ENCODE data around the gene ANKRD23. TPM values are rescaled to one million over a fixed set of nuclear protein-coding genes. Genes with fewer than 3 reads are reported as not detected.
A peak's percentile ranks its signal among the peaks of the same experiment; 100 is the strongest.

ANKRD23 gene
- total and polyA plus RNA-seq, 2 of the 13 experiments (the other 11 are each of a cell fraction or from before 2014, with no cell fraction given): 1.5 to 1.6 TPM

DNA sequence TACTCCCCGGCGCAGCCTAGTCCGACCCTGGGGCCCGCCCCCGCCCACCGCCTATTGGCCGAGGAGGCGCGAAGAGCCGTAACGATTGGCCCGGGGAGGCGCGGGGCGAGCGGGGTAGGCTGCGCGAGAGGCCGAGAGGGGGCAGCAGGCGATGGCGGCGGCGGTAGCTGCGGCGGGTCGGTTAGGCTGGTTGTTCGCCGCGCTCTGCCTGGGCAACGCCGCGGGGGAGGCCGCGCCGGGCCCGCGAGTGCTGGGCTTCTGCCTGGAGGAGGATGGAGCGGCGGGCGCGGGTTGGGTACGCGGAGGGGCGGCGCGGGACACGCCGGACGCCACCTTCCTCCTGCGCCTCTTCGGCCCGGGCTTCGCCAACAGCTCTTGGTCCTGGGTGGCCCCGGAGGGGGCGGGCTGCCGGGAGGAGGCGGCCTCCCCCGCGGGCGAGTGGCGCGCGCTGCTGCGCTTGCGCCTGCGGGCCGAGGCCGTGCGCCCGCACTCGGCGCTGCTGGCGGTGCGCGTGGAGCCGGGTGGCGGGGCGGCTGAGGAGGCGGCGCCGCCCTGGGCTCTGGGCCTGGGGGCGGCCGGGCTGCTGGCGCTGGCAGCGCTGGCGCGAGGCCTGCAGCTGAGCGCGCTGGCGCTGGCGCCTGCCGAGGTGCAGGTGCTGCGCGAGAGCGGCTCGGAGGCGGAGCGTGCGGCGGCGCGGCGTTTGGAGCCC is 27.5 kb downstream of the ANKRD23 start, which contains the start of gene CNNM3 (continued):
- TF ChIP-seq, protein P1, sequence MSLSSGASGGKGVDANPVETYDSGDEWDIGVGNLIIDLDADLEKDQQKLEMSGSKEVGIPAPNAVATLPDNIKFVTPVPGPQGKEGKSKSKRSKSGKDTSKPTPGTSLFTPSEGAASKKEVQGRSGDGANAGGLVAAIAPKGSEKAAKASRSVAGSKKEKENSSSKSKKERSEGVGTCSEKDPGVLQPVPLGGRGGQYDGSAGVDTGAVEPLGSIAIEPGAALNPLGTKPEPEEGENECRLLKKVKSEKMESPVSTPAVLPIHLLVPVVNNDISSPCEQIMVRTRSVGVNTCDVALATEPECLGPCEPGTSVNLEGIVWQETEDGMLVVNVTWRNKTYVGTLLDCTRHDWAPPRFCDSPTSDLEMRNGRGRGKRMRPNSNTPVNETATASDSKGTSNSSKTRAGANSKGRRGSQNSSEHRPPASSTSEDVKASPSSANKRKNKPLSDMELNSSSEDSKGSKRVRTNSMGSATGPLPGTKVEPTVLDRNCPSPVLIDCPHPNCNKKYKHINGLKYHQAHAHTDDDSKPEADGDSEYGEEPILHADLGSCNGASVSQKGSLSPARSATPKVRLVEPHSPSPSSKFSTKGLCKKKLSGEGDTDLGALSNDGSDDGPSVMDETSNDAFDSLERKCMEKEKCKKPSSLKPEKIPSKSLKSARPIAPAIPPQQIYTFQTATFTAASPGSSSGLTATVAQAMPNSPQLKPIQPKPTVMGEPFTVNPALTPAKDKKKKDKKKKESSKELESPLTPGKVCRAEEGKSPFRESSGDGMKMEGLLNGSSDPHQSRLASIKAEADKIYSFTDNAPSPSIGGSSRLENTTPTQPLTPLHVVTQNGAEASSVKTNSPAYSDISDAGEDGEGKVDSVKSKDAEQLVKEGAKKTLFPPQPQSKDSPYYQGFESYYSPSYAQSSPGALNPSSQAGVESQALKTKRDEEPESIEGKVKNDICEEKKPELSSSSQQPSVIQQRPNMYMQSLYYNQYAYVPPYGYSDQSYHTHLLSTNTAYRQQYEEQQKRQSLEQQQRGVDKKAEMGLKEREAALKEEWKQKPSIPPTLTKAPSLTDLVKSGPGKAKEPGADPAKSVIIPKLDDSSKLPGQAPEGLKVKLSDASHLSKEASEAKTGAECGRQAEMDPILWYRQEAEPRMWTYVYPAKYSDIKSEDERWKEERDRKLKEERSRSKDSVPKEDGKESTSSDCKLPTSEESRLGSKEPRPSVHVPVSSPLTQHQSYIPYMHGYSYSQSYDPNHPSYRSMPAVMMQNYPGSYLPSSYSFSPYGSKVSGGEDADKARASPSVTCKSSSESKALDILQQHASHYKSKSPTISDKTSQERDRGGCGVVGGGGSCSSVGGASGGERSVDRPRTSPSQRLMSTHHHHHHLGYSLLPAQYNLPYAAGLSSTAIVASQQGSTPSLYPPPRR (CRISPR knock-in tag; IDR thresholded peaks at IDR 0.05; ENCODE audit: borderline replicate concordance): peak; percentile 56; the same call in 1 of the 2 replicates
- TF ChIP-seq ZNF230 (CRISPR knock-in tag; IDR thresholded peaks at IDR 0.05) (0 out of 2 replicates have a peak, but pooled peaks have one; percentile 87), ZNF329 (CRISPR knock-in tag; IDR thresholded peaks at IDR 0.05; ENCODE audit: low read depth) (peak; percentile 52; the same call in 1 of the 2 replicates), TEAD3 (CRISPR knock-in tag; optimal IDR thresholded peaks at IDR 0.05; ENCODE audit: borderline replicate concordance) (peak; percentile 69), ZNF589 (CRISPR knock-in tag; conservative IDR thresholded peaks at IDR 0.05) (0 out of 2 replicates have a peak, but pooled peaks have one; percentile 72), ZNF777 (CRISPR knock-in tag; IDR thresholded peaks at IDR 0.05) (peak; percentile 36), ZSCAN21 (CRISPR knock-in tag; IDR thresholded peaks at IDR 0.05; ENCODE audit: borderline replicate concordance) (peak; percentile 89; the same call in 1 of the 2 replicates), PHB2 (IDR thresholded peaks at IDR 0.05; ENCODE audit: partially characterized antibody) (no peak), ONECUT2 (CRISPR knock-in tag; IDR thresholded peaks at IDR 0.05) (no peak)
- TF ChIP-seq, protein P2, sequence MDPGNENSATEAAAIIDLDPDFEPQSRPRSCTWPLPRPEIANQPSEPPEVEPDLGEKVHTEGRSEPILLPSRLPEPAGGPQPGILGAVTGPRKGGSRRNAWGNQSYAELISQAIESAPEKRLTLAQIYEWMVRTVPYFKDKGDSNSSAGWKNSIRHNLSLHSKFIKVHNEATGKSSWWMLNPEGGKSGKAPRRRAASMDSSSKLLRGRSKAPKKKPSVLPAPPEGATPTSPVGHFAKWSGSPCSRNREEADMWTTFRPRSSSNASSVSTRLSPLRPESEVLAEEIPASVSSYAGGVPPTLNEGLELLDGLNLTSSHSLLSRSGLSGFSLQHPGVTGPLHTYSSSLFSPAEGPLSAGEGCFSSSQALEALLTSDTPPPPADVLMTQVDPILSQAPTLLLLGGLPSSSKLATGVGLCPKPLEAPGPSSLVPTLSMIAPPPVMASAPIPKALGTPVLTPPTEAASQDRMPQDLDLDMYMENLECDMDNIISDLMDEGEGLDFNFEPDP (CRISPR knock-in tag; conservative IDR thresholded peaks at IDR 0.05): no peak

All from HepG2 (cell line).